GM19452 (cell line): ENCODE measurements around the gene SH3RF3.
"Not testable (repeated sequence)": the region's sequence is repeated elsewhere in the genome, so short reads cannot be mapped to it uniquely, and the experiment has no call there.

ENCODE experiments used
- ATAC-seq: cut with Tn5 transposase; IDR thresholded peaks from one replicate; pipeline ENCODE4 v1.9.1; 2021; ENCODE audit not compliant: unreplicated experiment

Gene SH3RF3

GRCh38 chr2:109530712-109531111 is 401.7 kb downstream of the SH3RF3 start:
- ATAC-seq, result no peak

- no peak for ATAC-seq
Measured at GRCh38 chr2:109531221-109531620, 402.2 kb downstream of the SH3RF3 start.

- no peak for ATAC-seq
Measured at GRCh38 chr2:109531896-109532727, 403.1 kb downstream of the SH3RF3 start.

GRCh38 chr2:109532728-109533076 is 403.7 kb downstream of the SH3RF3 start:
- no peak for ATAC-seq

GRCh38 chr2:109533823-109534222 is 404.8 kb downstream of the SH3RF3 start:
- ATAC-seq, result no peak

- ATAC-seq, result no peak
Measured at GRCh38 chr2:109535217-109535946, 406.4 kb downstream of the SH3RF3 start.

GRCh38 chr2:109536556-109536955 is 407.6 kb downstream of the SH3RF3 start:
- ATAC-seq, result not testable (repeated sequence)

- ATAC-seq, result no peak
Measured at GRCh38 chr2:109537565-109538222, 408.7 kb downstream of the SH3RF3 start.

- ATAC-seq, result no peak
Measured at GRCh38 chr2:109538546-109538945, 409.5 kb downstream of the SH3RF3 start.

- no peak for ATAC-seq
Measured at GRCh38 chr2:109542384-109542783, 413.4 kb downstream of the SH3RF3 start.

GRCh38 chr2:109545828-109546713 is 417.1 kb downstream of the SH3RF3 start:
- peak; percentile 74 for ATAC-seq

- no peak for ATAC-seq
Measured at GRCh38 chr2:109547280-109547679, 418.3 kb downstream of the SH3RF3 start.

GRCh38 chr2:109549016-109549590 is 420.1 kb downstream of the SH3RF3 start:
- no peak for ATAC-seq
